Fibroblast of lung (primary cell): ENCODE data around the gene CBLL1. TPM values are rescaled to one million over a fixed set of nuclear protein-coding genes. Genes with fewer than 3 reads are reported as not detected.
A peak's percentile ranks its signal among the peaks of the same experiment; 100 is the strongest.

Experiments
- DNase-seq, 2 donors: peaks; one replicate each; pipeline versions ENCODE4 v3.0.0 to v3.0.0-alpha.2; 2010; ENCODE audit warnings: low read depth in 2 of 2
- H2AFZ ChIP-seq: 2 replicates; pipeline ENCODE4 v1.5.1; 2012; ENCODE audit warnings: low read length, control low read depth, inconsistent platforms
- H3K27ac ChIP-seq: 2 replicates; pipeline ENCODE4 v1.5.1; 2011; ENCODE audit warnings: low read length, control low read depth; ENCODE audit not compliant: insufficient read depth
- H3K27me3 ChIP-seq: 2 replicates; pipeline ENCODE4 v1.5.1; 2011; ENCODE audit warnings: mild to moderate bottlenecking, low read length; ENCODE audit not compliant: control insufficient read depth, insufficient read depth
- H3K36me3 ChIP-seq: 2 replicates; pipeline ENCODE4 v1.5.1; 2011; ENCODE audit warnings: low read length; ENCODE audit not compliant: control insufficient read depth, insufficient read depth
- H3K4me1 ChIP-seq: 2 replicates; pipeline ENCODE4 v1.5.1; 2011; ENCODE audit warnings: low read length; ENCODE audit not compliant: control insufficient read depth, insufficient read depth; ENCODE audit errors: extremely low read depth
- H3K4me2 ChIP-seq: 2 replicates; pipeline ENCODE4 v1.5.1; 2011; ENCODE audit warnings: low read length, control low read depth; ENCODE audit not compliant: insufficient read depth; ENCODE audit errors: extremely low read depth
- H3K4me3 ChIP-seq, 4 experiments: fragments of 200-600 bp in 1 of 4; sonication (generic) in 1 of 4; replicated peaks in 1 of 4; 2 replicates each; pipeline ENCODE4 v1.5.1; 2011 to 2016; ENCODE audit warnings: low read length in 4 of 4, low read depth in 3 of 4, mild to moderate bottlenecking in 3 of 4, control low read depth in 2 of 4, inconsistent platforms in 1 of 4, mixed read lengths in 1 of 4; ENCODE audit not compliant: insufficient read depth in 1 of 4; ENCODE audit errors: control extremely low read depth in 1 of 4
- H3K79me2 ChIP-seq: 2 replicates; pipeline ENCODE4 v1.5.1; 2012; ENCODE audit warnings: mild to moderate bottlenecking, low read length, inconsistent platforms; ENCODE audit not compliant: control insufficient read depth, insufficient read depth
- H3K9ac ChIP-seq: 2 replicates; pipeline ENCODE4 v1.5.1; 2011; ENCODE audit warnings: mild to moderate bottlenecking, low read length, control low read depth; ENCODE audit not compliant: insufficient read depth
- H3K9me3 ChIP-seq: 2 replicates; pipeline ENCODE4 v1.5.1; 2012; ENCODE audit warnings: low read depth, low read length; ENCODE audit not compliant: control insufficient read depth, insufficient read depth
- H4K20me1 ChIP-seq: 2 replicates; pipeline ENCODE4 v1.5.1; 2011; ENCODE audit warnings: low read length; ENCODE audit not compliant: control insufficient read depth, insufficient read depth; ENCODE audit errors: extremely low read depth
- CTCF ChIP-seq, 2 donors: IDR thresholded peaks in 1 of 2; conservative IDR thresholded peaks in 1 of 2; 1 replicate in 1 of 2; 2 replicates in 1 of 2; pipeline ENCODE4 v1.5.1; 2011 to 2012; ENCODE audit warnings: low read length in 2 of 2, control low read depth in 1 of 2, inconsistent platforms in 1 of 2, low read depth in 1 of 2, mild to moderate bottlenecking in 1 of 2
- EZH2 ChIP-seq: IDR thresholded peaks from 2 replicates; pipeline ENCODE4 v1.5.1; 2012; ENCODE audit warnings: low read length, control low read depth, mild to moderate bottlenecking; ENCODE audit errors: missing control alignments
- polyA plus RNA-seq, 2 donors: library from polyadenylated mRNA; depleted of rRNA in 1 of 2; stranded (reverse) in 1 of 2; unstranded in 1 of 2; fragments of >200 nt; gene quantifications; 2 replicates each; pipeline ENCODE4 v1.2.1, GENCODE V29; 2011 to 2012; ENCODE audit warnings: missing spikeins in 1 of 2
- total RNA-seq: library from RNA; depleted of rRNA; stranded (reverse); fragments of >200 nt; gene quantifications from 2 replicates; pipeline ENCODE4 v1.2.1, GENCODE V29; 2014

The CBLL1 gene
- total and polyA plus RNA-seq, 2 donors (not counting 1 experiment from before 2014, with no cell fraction given), result 17.5 to 20.1 TPM

- H3K9me3 ChIP-seq, result no peaks in the 10 kb centered on the region
- TF ChIP-seq EZH2 (no peak), CTCF (conservative IDR thresholded peaks at IDR 0.05 in 1 of 2, IDR thresholded peaks at IDR 0.05 in 1 of 2; ENCODE audit: low read depth in 1 of 2, low read length in 2 of 2) (no peak)
- H3K36me3 ChIP-seq, result no peaks in the 10 kb centered on the region
- no peaks in the 10 kb centered on the region for H4K20me1 ChIP-seq
- no peaks in the 10 kb centered on the region for H3K4me1 ChIP-seq
- H3K27ac ChIP-seq, result no peak overlapping the region
- no peak overlapping the region for H3K4me2 ChIP-seq
- H2AFZ ChIP-seq, result no peak overlapping the region
- peak in 1 of 2 donors; percentile 17 for DNase-seq
- no peak overlapping the region for H3K4me3 ChIP-seq
- no peaks in the 10 kb centered on the region for H3K79me2 ChIP-seq
- peaks cover 3% of the 10 kb centered on the region for H3K27me3 ChIP-seq
- H3K9ac ChIP-seq, result no peak overlapping the region
These were observed 20.7 kb upstream of the CBLL1 start for GRCh38 chr7:107723255-107723654.

- no peak overlapping the region for H2AFZ ChIP-seq
- no peaks in the 10 kb centered on the region for H3K9me3 ChIP-seq
- no peaks in the 10 kb centered on the region for H3K4me1 ChIP-seq
- H4K20me1 ChIP-seq, result no peaks in the 10 kb centered on the region
- peaks cover 5% of the 10 kb centered on the region for H3K27me3 ChIP-seq
- no peak overlapping the region for H3K4me3 ChIP-seq
- H3K27ac ChIP-seq, result no peak overlapping the region
- peak; percentile 62 for TF ChIP-seq CTCF (conservative IDR thresholded peaks at IDR 0.05 in 1 of 2, IDR thresholded peaks at IDR 0.05 in 1 of 2; ENCODE audit: low read depth in 1 of 2, low read length in 2 of 2)
- no peak for TF ChIP-seq EZH2
- no peak overlapping the region for H3K4me2 ChIP-seq
- peak; percentile 63 to 76 for DNase-seq
- no peaks in the 10 kb centered on the region for H3K36me3 ChIP-seq
- H3K79me2 ChIP-seq, result no peaks in the 10 kb centered on the region
- H3K9ac ChIP-seq, result no peak overlapping the region
These were observed 18.7 kb upstream of the CBLL1 start for GRCh38 chr7:107725138-107725740.

GRCh38 chr7:107726356-107727130, 17.4 kb upstream of the CBLL1 start:
- H3K27ac ChIP-seq, result no peak overlapping the region
- DNase-seq, result no peak
- no peaks in the 10 kb centered on the region for H3K4me1 ChIP-seq
- no peak overlapping the region for H3K9ac ChIP-seq
- no peak overlapping the region for H3K4me3 ChIP-seq
- H3K27me3 ChIP-seq, result peaks cover 5% of the 10 kb centered on the region
- H3K79me2 ChIP-seq, result no peaks in the 10 kb centered on the region
- H4K20me1 ChIP-seq, result no peaks in the 10 kb centered on the region
- no peaks in the 10 kb centered on the region for H3K36me3 ChIP-seq
- TF ChIP-seq CTCF (conservative IDR thresholded peaks at IDR 0.05 in 1 of 2, IDR thresholded peaks at IDR 0.05 in 1 of 2; ENCODE audit: low read depth in 1 of 2, low read length in 2 of 2) (no peak), EZH2 (no peak)
- no peak overlapping the region for H3K4me2 ChIP-seq
- H2AFZ ChIP-seq, result no peak overlapping the region
- H3K9me3 ChIP-seq, result no peaks in the 10 kb centered on the region
